H7 (cell line): ENCODE data around the gene ACSM3. TPM values are rescaled to one million over a fixed set of nuclear protein-coding genes. Genes with fewer than 3 reads are reported as not detected.
A peak's percentile ranks its signal among the peaks of the same experiment; 100 is the strongest.
"Not testable (repeated sequence)": the region's sequence is repeated elsewhere in the genome, so short reads cannot be mapped to it uniquely, and the experiment has no call there.

ENCODE experiments used
- DNase-seq: peaks from one replicate; pipeline ENCODE4 v3.0.0; 2012
- H3K27me3 ChIP-seq: 2 replicates; pipeline ENCODE4 v1.6.0; 2011; ENCODE audit warnings: mild to moderate bottlenecking, low read length; ENCODE audit not compliant: control insufficient read depth, insufficient read depth
- H3K36me3 ChIP-seq: replicated peaks from 2 replicates; pipeline ENCODE4 v1.5.1; 2011; ENCODE audit warnings: low read length; ENCODE audit not compliant: control insufficient read depth, insufficient read depth
- H3K4me3 ChIP-seq: 2 replicates; pipeline ENCODE4 v1.5.1; 2011; ENCODE audit warnings: low read depth, mild to moderate bottlenecking, control low read depth, low read length, moderate library complexity; ENCODE audit not compliant: insufficient read depth
- total RNA-seq: library from RNA; depleted of rRNA; stranded (reverse); fragments of >200 nt; shearing (Covaris generic); gene quantifications from 2 replicates; pipeline ENCODE4 v1.2.3, GENCODE V29; 2014

ACSM3 gene
- total RNA-seq, 1 experiment from 2014 or later: 2.4 TPM

DNA sequence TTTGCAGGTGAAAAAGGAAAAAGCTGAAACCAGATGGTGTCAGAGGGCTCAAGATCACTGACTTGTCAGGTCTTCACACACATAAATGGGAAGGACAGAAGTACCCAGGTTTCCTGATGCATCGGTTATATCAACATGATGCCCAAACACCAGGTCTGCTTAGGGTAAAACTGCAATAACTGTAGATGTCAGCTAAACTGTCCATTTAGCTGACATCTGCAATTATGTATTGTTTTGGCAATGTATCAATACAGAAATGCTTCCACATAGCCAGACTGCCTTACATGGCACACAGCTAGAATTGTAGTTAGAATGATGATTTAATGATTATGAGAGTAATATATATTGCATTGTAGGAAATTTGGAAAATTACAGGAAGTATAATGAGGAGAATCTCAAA, 5.0 kb downstream of the ACSM3 start:
- no peak for DNase-seq

GRCh38 chr16:20773679-20774078, 9.9 kb downstream of the ACSM3 start:
- DNase-seq: no peak
- H3K27me3 ChIP-seq: no peaks in the 10 kb centered on the region
- H3K36me3 ChIP-seq: no peaks in the 10 kb centered on the region
- no peak overlapping the region for H3K4me3 ChIP-seq

More for the DNA sequence above, 5.0 kb downstream of the ACSM3 start:
- Histone ChIP-seq H3K36me3 (no peaks in the 10 kb centered on the region), H3K27me3 (no peaks in the 10 kb centered on the region), H3K4me3 (no peak overlapping the region)

GRCh38 chr16:20774703-20775362, 11.0 kb downstream of the ACSM3 start:
- Histone ChIP-seq H3K36me3 (no peaks in the 10 kb centered on the region), H3K4me3 (no peak overlapping the region), H3K27me3 (no peaks in the 10 kb centered on the region)
- peak; percentile 59 for DNase-seq

- no peak for DNase-seq
- no peak overlapping the region for H3K4me3 ChIP-seq
- H3K27me3 ChIP-seq: no peaks in the 10 kb centered on the region
- H3K36me3 ChIP-seq: no peaks in the 10 kb centered on the region
These were observed 17.9 kb downstream of the ACSM3 start for GRCh38 chr16:20781697-20782096.

GRCh38 chr16:20782470-20782869, 18.7 kb downstream of the ACSM3 start:
- DNase-seq: no peak
- no peaks in the 10 kb centered on the region for H3K27me3 ChIP-seq
- H3K4me3 ChIP-seq: no peak overlapping the region
- no peaks in the 10 kb centered on the region for H3K36me3 ChIP-seq

DNA sequence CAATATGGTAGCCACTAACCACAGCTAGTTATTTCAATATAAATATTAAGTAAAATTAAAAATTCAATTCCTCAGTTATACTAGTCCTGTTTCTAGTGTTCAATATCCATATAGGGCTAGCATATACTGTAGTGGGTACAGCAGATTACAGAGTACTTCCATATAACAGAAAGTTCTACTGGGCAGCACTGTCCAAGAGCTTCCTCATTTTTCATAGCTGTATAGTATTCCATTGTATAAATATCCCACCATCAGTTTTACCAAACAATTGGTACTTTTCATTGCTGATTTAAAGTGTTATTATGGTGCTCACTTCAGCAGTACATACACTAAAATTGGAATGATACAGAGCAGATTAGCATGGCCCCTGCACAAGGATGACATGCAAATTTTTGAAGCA, 20.4 kb downstream of the ACSM3 start:
- DNase-seq: no peak
- Histone ChIP-seq H3K36me3 (no peaks in the 10 kb centered on the region), H3K27me3 (no peaks in the 10 kb centered on the region), H3K4me3 (no peak overlapping the region)

GRCh38 chr16:20789130-20789529, 25.3 kb downstream of the ACSM3 start:
- H3K36me3 ChIP-seq: no peaks in the 10 kb centered on the region
- H3K4me3 ChIP-seq: no peak overlapping the region
- DNase-seq: no peak
- H3K27me3 ChIP-seq: no peaks in the 10 kb centered on the region

DNA sequence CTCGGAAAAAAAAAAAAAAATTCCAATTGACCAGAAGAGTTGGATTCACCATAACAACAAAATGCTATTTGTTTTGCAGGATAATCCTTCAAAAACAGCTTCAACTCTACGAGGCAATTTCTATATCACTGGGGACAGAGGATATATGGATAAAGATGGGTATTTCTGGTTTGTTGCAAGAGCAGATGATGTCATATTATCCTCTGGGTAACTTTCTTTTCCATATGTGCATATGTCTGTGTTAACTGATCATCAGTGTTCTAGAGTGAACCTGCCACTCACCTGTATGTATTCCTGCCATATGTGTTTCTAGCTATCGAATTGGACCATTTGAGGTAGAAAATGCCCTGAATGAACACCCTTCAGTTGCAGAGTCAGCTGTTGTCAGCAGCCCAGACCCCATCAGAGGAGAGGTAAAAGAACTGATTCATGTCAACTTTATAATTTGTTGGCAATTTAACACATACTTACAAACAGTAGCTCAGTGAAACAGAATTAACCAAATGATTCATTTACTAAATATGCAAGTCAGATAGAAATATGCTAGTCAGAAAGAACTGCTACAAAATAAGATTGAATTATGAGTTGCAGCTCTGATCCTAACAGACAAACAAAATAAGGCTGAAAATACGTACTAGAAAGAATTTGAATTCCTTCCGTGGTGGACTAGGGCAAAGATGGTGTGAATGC, 28.3 kb downstream of the ACSM3 start:
- Histone ChIP-seq H3K4me3 (no peak overlapping the region), H3K27me3 (no peaks in the 10 kb centered on the region), H3K36me3 (no peaks in the 10 kb centered on the region)
- DNase-seq: no peak

- no peaks in the 10 kb centered on the region for H3K27me3 ChIP-seq
- no peak overlapping the region for H3K4me3 ChIP-seq
- no peak for DNase-seq
- H3K36me3 ChIP-seq: no peaks in the 10 kb centered on the region; the same call in none of the 2 replicates
These were observed 34.5 kb downstream of the ACSM3 start for GRCh38 chr16:20798364-20798763.

DNA sequence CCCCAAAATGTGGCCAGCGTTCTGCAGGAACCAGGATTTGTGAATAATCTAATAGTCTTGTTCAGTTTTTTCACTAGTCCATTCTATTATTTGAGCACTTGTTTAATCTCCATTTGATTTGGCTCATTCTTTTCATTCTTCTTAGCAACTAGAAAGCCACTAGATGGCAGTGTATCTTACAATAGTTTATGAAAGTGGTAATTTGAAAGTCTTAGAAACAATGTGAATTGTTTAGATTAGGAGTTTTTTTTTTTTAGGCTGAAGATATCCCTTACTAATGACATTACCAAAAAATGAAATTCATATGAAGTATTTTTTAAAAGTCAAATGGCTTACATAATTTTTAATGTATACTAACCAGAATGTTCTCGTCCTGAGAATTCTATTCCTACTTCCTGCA, 35.8 kb downstream of the ACSM3 start:
- no peak overlapping the region for H3K4me3 ChIP-seq
- DNase-seq: no peak
- H3K36me3 ChIP-seq: no peaks in the 10 kb centered on the region; the same call in none of the 2 replicates
- H3K27me3 ChIP-seq: no peaks in the 10 kb centered on the region

- DNase-seq: no peak
- no peaks in the 10 kb centered on the region for H3K27me3 ChIP-seq
- no peak overlapping the region for H3K4me3 ChIP-seq
- no peaks in the 10 kb centered on the region; the same call in none of the 2 replicates for H3K36me3 ChIP-seq
These were observed 37.5 kb downstream of the ACSM3 start for GRCh38 chr16:20801278-20801677.

GRCh38 chr16:20803192-20803560, 39.4 kb downstream of the ACSM3 start:
- no peak for DNase-seq
- H3K36me3 ChIP-seq: no peaks in the 10 kb centered on the region
- no peak overlapping the region for H3K4me3 ChIP-seq
- no peaks in the 10 kb centered on the region for H3K27me3 ChIP-seq

DNA sequence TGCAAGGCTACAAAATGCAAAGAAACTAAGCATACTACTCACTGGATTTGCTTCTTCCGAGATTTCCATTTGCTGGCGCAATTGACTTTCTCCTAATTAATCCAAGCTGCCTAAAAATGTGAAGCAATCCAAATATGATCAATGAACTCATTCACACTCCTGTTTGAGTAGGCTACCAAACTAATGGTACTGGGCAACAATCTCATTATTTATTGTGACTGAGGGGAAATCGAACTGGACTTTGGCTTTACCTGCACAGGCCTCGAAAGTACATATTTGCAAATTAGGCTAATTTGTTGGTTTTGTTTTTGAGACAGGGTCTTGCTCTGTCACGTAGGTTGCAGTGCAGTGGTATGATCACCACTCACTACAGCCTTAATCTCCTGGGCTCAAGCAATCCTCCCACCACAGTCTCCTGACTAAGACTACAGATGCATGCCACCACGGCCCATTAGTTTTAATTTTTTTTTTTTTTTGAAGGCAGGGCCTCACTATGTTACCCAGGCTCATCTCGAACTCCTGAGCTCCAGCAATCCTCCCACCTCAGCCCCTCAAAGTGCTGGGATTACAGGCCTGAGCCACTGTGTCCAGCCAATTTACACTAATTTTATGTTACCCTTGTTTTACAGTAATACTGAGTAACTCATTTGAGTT, 39.9 kb downstream of the ACSM3 start:
- Histone ChIP-seq H3K27me3 (no peaks in the 10 kb centered on the region), H3K4me3 (no peak overlapping the region), H3K36me3 (no peaks in the 10 kb centered on the region)
- no peak for DNase-seq

DNA sequence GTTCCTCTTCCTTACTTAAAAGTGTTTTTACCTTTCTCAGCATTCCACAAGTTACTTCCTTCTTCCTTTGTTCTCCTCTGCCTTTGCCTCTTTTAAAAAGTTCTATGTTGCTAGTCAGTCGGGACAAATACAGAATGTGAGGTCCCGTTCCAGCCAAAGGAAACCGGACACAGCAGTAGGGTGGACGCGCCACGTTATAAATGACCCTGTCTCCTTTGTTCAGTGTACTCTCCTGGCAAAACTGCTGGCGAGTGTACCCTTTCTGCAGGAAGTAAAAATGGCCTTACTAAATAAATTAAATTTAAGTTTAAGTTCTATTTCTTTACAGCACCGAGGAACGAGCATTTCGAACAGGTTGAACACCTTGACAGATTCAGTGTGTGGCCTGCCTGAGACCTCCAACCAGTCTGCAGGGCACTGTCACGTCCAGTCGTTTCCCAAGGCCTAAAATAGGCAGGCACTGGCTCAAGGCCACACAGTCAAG, 41.9 kb downstream of the ACSM3 start:
- H3K36me3 ChIP-seq: not testable (repeated sequence)

More for the DNA sequence above, 41.9 kb downstream of the ACSM3 start:
- peak overlapping the region; percentile 90 for H3K4me3 ChIP-seq
- H3K27me3 ChIP-seq, DNase-seq: not testable (repeated sequence)
